ENCODE data around the gene TSHZ1.

The TSHZ1 gene

GRCh38 chr18:75178376-75178775 lies 32.2 kb upstream of the TSHZ1 start:
- no peaks in the 10 kb centered on the region for H3K4me1 ChIP-seq (ENCODE audit: control insufficient read depth, insufficient read depth, low read length)
- H3K27ac ChIP-seq (ENCODE audit: extremely low read depth, low read depth, low read length): no peak overlapping the region
- no peaks in the 10 kb centered on the region for H3K36me3 ChIP-seq (ENCODE audit: control insufficient read depth in 2 of 2, insufficient read depth in 1 of 2, low read length in 2 of 2)
- no peak overlapping the region for H3K4me3 ChIP-seq (ENCODE audit: low read depth, low read length)
- 0 out of 2 replicates have a peak, but pooled peaks cover 2% of the 10 kb centered on the region for H3K9me3 ChIP-seq (ENCODE audit: control insufficient read depth, insufficient read depth, low read depth, low read length)
- POLR2A ChIA-PET: no interaction called here
- TF ChIP-seq ZNF26 (tag by site-specific recombination; IDR thresholded peaks at IDR 0.05): no peak
- no peak for TF ChIP-seq ZNF362 (tag by site-specific recombination; IDR thresholded peaks at IDR 0.05)
- TF ChIP-seq ZNF830 (tag by site-specific recombination; IDR thresholded peaks at IDR 0.05; ENCODE audit: low read depth): no peak
- no peak for TF ChIP-seq KLF17 (tag by site-specific recombination; IDR thresholded peaks at IDR 0.05)
- no peak for TF ChIP-seq ZNF274 (IDR thresholded peaks at IDR 0.05; ENCODE audit: low read length)
- TF ChIP-seq ZNF274 (tag by site-specific recombination; IDR thresholded peaks at IDR 0.05; ENCODE audit: borderline replicate concordance): no peak
- TF ChIP-seq, protein P1, sequence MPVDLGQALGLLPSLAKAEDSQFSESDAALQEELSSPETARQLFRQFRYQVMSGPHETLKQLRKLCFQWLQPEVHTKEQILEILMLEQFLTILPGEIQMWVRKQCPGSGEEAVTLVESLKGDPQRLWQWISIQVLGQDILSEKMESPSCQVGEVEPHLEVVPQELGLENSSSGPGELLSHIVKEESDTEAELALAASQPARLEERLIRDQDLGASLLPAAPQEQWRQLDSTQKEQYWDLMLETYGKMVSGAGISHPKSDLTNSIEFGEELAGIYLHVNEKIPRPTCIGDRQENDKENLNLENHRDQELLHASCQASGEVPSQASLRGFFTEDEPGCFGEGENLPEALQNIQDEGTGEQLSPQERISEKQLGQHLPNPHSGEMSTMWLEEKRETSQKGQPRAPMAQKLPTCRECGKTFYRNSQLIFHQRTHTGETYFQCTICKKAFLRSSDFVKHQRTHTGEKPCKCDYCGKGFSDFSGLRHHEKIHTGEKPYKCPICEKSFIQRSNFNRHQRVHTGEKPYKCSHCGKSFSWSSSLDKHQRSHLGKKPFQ (tag by site-specific recombination; IDR thresholded peaks at IDR 0.05): no peak
- TF ChIP-seq ZNF214 (tag by site-specific recombination; IDR thresholded peaks at IDR 0.05; ENCODE audit: borderline replicate concordance): no peak
- TF ChIP-seq HOXC10 (CRISPR knock-in tag; IDR thresholded peaks at IDR 0.05): no peak
- CTCF ChIA-PET: no interaction called here

- H3K4me1 ChIP-seq (ENCODE audit: control insufficient read depth, insufficient read depth, low read length): no peaks in the 10 kb centered on the region
- H3K36me3 ChIP-seq (ENCODE audit: control insufficient read depth in 2 of 2, insufficient read depth in 1 of 2, low read length in 2 of 2): no peaks in the 10 kb centered on the region
- no peak overlapping the region for H3K4me3 ChIP-seq (ENCODE audit: low read depth, low read length)
- POLR2A ChIA-PET: no interaction called here
- no peak overlapping the region for H3K27ac ChIP-seq (ENCODE audit: extremely low read depth, low read depth, low read length)
- CTCF ChIA-PET: no interaction called here
- TF ChIP-seq GLIS2 (tag by site-specific recombination; IDR thresholded peaks at IDR 0.05) (no peak), ZNF658 (tag by site-specific recombination; IDR thresholded peaks at IDR 0.05) (no peak), HOXD13 (CRISPR knock-in tag; IDR thresholded peaks at IDR 0.05; ENCODE audit: borderline replicate concordance) (no peak)
- 0 out of 2 replicates have a peak, but pooled peaks cover 2% of the 10 kb centered on the region for H3K9me3 ChIP-seq (ENCODE audit: control insufficient read depth, insufficient read depth, low read depth, low read length)
These were observed 30.6 kb upstream of the TSHZ1 start for GRCh38 chr18:75179819-75180600.

DNA sequence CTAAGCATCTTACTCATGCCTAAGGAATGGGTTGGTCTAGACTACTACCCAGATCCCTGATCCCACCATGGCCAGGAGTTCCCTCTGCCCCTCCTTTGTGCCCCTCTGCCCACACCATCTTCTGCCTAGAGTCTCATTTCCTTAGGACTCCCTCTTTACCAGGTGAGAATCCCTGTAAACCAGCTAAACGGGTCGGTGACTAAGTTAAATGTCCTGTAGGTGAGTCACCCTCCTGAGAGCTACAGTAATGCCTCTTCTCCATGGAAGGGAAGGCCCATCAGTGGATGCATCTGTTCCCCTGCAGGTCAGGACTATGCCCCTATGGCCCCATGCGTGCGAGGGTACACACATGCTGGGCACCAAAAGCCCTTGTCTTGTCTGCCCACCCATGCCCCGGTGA lies 27.1 kb upstream of the TSHZ1 start:
- H3K4me3 ChIP-seq (ENCODE audit: low read depth, low read length): no peak overlapping the region
- H3K4me1 ChIP-seq (ENCODE audit: control insufficient read depth, insufficient read depth, low read length): no peaks in the 10 kb centered on the region
- no peak overlapping the region for H3K27ac ChIP-seq (ENCODE audit: extremely low read depth, low read depth, low read length)
- 0 out of 2 replicates have a peak, but pooled peaks cover 2% of the 10 kb centered on the region for H3K9me3 ChIP-seq (ENCODE audit: control insufficient read depth, insufficient read depth, low read depth, low read length)
- ChIA-PET CTCF (no interaction called here), POLR2A (no interaction called here)
- TF ChIP-seq ZNF311 (tag by site-specific recombination; IDR thresholded peaks at IDR 0.05; ENCODE audit: borderline replicate concordance) (no peak), ZNF37A (tag by site-specific recombination; IDR thresholded peaks at IDR 0.05) (no peak), KLF10 (tag by site-specific recombination; IDR thresholded peaks at IDR 0.05) (no peak), ZNF23 (tag by site-specific recombination; IDR thresholded peaks at IDR 0.05; ENCODE audit: borderline replicate concordance) (no peak), BCL6B (tag by site-specific recombination; IDR thresholded peaks at IDR 0.05) (no peak), ZNF221 (tag by site-specific recombination; IDR thresholded peaks at IDR 0.05; ENCODE audit: borderline replicate concordance) (no peak), REPIN1 (tag by site-specific recombination; IDR thresholded peaks at IDR 0.05; ENCODE audit: low read depth) (no peak), SP3 (tag by site-specific recombination; IDR thresholded peaks at IDR 0.05) (no peak), ZNF302 (tag by site-specific recombination; IDR thresholded peaks at IDR 0.05; ENCODE audit: low read depth) (no peak), ZNF548 (tag by site-specific recombination; IDR thresholded peaks at IDR 0.05) (no peak)
- no peaks in the 10 kb centered on the region for H3K36me3 ChIP-seq (ENCODE audit: control insufficient read depth in 2 of 2, insufficient read depth in 1 of 2, low read length in 2 of 2)

Measured in HEK293 (cell line).